ENCODE measurements around the gene ATG9A.
"Not testable (repeated sequence)": the region's sequence is repeated elsewhere in the genome, so short reads cannot be mapped to it uniquely, and the experiment has no call there.

Gene ATG9A

GRCh38 chr2:219207134-219207883, 22.1 kb downstream of the ATG9A start:
- no peak for DNase-seq (ENCODE audit: low read depth in 2 of 3, low spot score in 1 of 3)

GRCh38 chr2:219206328-219207133, 22.9 kb downstream of the ATG9A start, which contains the start of gene ZFAND2B:
ZFAND2B (plus strand) TSS chr2:219206782; CDS start chr2:219206988, 206 bp downstream.
- peak; percentile 84 to 93 (median 88) for DNase-seq (ENCODE audit: low read depth in 2 of 3, low spot score in 1 of 3)

GRCh38 chr2:219205981-219206327, 23.5 kb downstream of the ATG9A start:
- no peak for DNase-seq (ENCODE audit: low read depth in 2 of 3, low spot score in 1 of 3)

GRCh38 chr2:219205165-219205538, 24.3 kb downstream of the ATG9A start:
- DNase-seq (ENCODE audit: low read depth in 2 of 3, low spot score in 1 of 3): no peak

GRCh38 chr2:219204425-219205164, 24.8 kb downstream of the ATG9A start:
- DNase-seq (ENCODE audit: low read depth in 2 of 3, low spot score in 1 of 3): no peak

- not testable (repeated sequence) for DNase-seq (ENCODE audit: low read depth in 2 of 3, low spot score in 1 of 3)
Measured at GRCh38 chr2:219201331-219201730, 28.1 kb downstream of the ATG9A start.

GRCh38 chr2:219200502-219201326, 28.7 kb downstream of the ATG9A start:
- peak in 1 of 3 donors; percentile 10 for DNase-seq (ENCODE audit: low read depth in 2 of 3, low spot score in 1 of 3)

- DNase-seq (ENCODE audit: low read depth in 2 of 3, low spot score in 1 of 3): no peak
Measured at GRCh38 chr2:219199470-219200211, 29.8 kb downstream of the ATG9A start.

GRCh38 chr2:219198974-219199373, 30.5 kb downstream of the ATG9A start:
- no peak for DNase-seq (ENCODE audit: low read depth in 2 of 3, low spot score in 1 of 3)

GRCh38 chr2:219197388-219197787, 32.0 kb downstream of the ATG9A start:
- no peak for DNase-seq (ENCODE audit: low read depth in 2 of 3, low spot score in 1 of 3)

- peak in 2 of 3 donors; percentile 25 to 30 for DNase-seq (ENCODE audit: low read depth in 2 of 3, low spot score in 1 of 3)
Measured at GRCh38 chr2:219186754-219187456, 42.5 kb downstream of the ATG9A start.

GRCh38 chr2:219184121-219184520, 45.3 kb downstream of the ATG9A start:
- DNase-seq (ENCODE audit: low read depth in 2 of 3, low spot score in 1 of 3): no peak

- DNase-seq (ENCODE audit: low read depth in 2 of 3, low spot score in 1 of 3): no peak
Measured at GRCh38 chr2:219183151-219183772, 46.2 kb downstream of the ATG9A start.

- no peak for DNase-seq (ENCODE audit: low read depth in 2 of 3, low spot score in 1 of 3)
Measured at GRCh38 chr2:219182331-219183150, 46.9 kb downstream of the ATG9A start.

GRCh38 chr2:219181531-219181930, 47.9 kb downstream of the ATG9A start:
- no peak for DNase-seq (ENCODE audit: low read depth in 2 of 3, low spot score in 1 of 3)

GRCh38 chr2:219180961-219181360, 48.5 kb downstream of the ATG9A start:
- DNase-seq (ENCODE audit: low read depth in 2 of 3, low spot score in 1 of 3): no peak

- DNase-seq (ENCODE audit: low read depth in 2 of 3, low spot score in 1 of 3): no peak
Measured at GRCh38 chr2:219179601-219180465, 49.6 kb downstream of the ATG9A start.
